ENCODE measurements around the gene CCL23. TPM values are rescaled to one million over a fixed set of nuclear protein-coding genes. Genes with fewer than 3 reads are reported as not detected.

Gene CCL23
- total RNA-seq, 1 experiment from 2014 or later = not detected

DNA sequence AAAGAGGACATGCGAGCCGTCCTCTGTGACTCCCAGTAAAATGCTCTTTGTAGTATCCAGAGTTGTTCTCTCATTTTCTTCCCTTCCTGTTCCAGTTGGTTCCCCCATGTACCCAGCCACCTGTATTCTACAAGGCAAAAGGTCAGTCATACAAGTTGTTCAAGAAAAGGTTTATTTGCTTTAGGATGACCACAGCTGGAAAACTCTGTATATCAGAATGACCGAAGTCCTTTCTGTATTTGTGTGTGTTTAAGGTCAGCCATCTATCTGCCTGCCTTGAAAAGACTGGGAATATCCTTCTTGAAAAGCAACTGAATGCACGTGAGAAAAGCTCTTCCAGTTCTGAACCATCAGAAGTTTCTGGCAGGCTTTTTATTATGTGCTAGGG, 44.8 kb downstream of the CCL23 start:
- H3K56ac ChIP-seq (ENCODE audit: insufficient read length, low read depth, low read length) = no peak overlapping the region
- no peak overlapping the region for H3K4me3 Mint-ChIP-seq
- H3K36me3 Mint-ChIP-seq (ENCODE audit: insufficient read depth in 1 of 3, low read depth in 3 of 3) = no peaks in the 10 kb centered on the region
- no peaks in the 10 kb centered on the region for H3K79me2 ChIP-seq (ENCODE audit: insufficient read depth, low read length)
- H3K27ac Mint-ChIP-seq = no peak overlapping the region
- H3K14ac ChIP-seq (ENCODE audit: insufficient read depth, low read length) = no peak overlapping the region
- no peaks in the 10 kb centered on the region for H3K9me3 ChIP-seq (ENCODE audit: control insufficient read depth, low read depth, low read length)
- H3K27me3 ChIP-seq (ENCODE audit: insufficient read depth, low read length) = no peaks in the 10 kb centered on the region
- H2AK5ac ChIP-seq (ENCODE audit: insufficient read length, low read length) = no peak overlapping the region
- no peak overlapping the region for H2AFZ ChIP-seq (ENCODE audit: low read length)
- no peak overlapping the region for H3K9ac ChIP-seq (ENCODE audit: extremely low read depth, insufficient read length, low read length)
- H4K8ac ChIP-seq (replicated peaks; ENCODE audit: insufficient read length, low read depth, low read length) = no peak overlapping the region
- TF ChIP-seq, protein P1, sequence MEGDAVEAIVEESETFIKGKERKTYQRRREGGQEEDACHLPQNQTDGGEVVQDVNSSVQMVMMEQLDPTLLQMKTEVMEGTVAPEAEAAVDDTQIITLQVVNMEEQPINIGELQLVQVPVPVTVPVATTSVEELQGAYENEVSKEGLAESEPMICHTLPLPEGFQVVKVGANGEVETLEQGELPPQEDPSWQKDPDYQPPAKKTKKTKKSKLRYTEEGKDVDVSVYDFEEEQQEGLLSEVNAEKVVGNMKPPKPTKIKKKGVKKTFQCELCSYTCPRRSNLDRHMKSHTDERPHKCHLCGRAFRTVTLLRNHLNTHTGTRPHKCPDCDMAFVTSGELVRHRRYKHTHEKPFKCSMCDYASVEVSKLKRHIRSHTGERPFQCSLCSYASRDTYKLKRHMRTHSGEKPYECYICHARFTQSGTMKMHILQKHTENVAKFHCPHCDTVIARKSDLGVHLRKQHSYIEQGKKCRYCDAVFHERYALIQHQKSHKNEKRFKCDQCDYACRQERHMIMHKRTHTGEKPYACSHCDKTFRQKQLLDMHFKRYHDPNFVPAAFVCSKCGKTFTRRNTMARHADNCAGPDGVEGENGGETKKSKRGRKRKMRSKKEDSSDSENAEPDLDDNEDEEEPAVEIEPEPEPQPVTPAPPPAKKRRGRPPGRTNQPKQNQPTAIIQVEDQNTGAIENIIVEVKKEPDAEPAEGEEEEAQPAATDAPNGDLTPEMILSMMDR (conservative IDR thresholded peaks at IDR 0.05) = no peak
- no peak overlapping the region for H3T11ph ChIP-seq (ENCODE audit: low read length)
- H3K9me3 Mint-ChIP-seq = no peaks in the 10 kb centered on the region
- no peak overlapping the region for H2BK120ac ChIP-seq (ENCODE audit: low read depth, low read length, poor library complexity, severe bottlenecking)
- no peak overlapping the region for H3K27ac ChIP-seq (ENCODE audit: insufficient read length, low read depth, low read length)
- no peaks in the 10 kb centered on the region for H3K23me2 ChIP-seq (ENCODE audit: insufficient read length, low read depth, low read length, poor library complexity, severe bottlenecking)
- H4K20me1 ChIP-seq (ENCODE audit: control insufficient read depth, insufficient read depth, insufficient read length) = no peaks in the 10 kb centered on the region
- H3K4ac ChIP-seq (ENCODE audit: low read depth, low read length) = no peak overlapping the region
- no peaks in the 10 kb centered on the region for H3K4me1 ChIP-seq (ENCODE audit: insufficient read depth, low read length)
- H3K4me2 ChIP-seq (ENCODE audit: insufficient read depth, insufficient read length, low read length) = no peak overlapping the region
- no peak overlapping the region for H4K5ac ChIP-seq (ENCODE audit: insufficient read length, low read depth, low read length)
- no peak overlapping the region for H2BK20ac ChIP-seq (ENCODE audit: low read depth, low read length, poor library complexity, severe bottlenecking)
- no peak overlapping the region for H4K91ac ChIP-seq (ENCODE audit: insufficient read length, low read depth, low read length)
- no peak overlapping the region for H2BK5ac ChIP-seq (ENCODE audit: insufficient read length, low read length)
- no peak overlapping the region for H2BK15ac ChIP-seq (ENCODE audit: low read depth, low read length)
- no peak overlapping the region for H3K18ac ChIP-seq (ENCODE audit: insufficient read length, low read depth, low read length)
- no peak overlapping the region for H2BK12ac ChIP-seq (ENCODE audit: insufficient read length, low read depth, low read length)
- no peaks in the 10 kb centered on the region for H3K79me1 ChIP-seq (ENCODE audit: insufficient read depth, low read depth, low read length, poor library complexity, severe bottlenecking)
- H3K4me1 Mint-ChIP-seq = peaks cover 5 to 11% of the 10 kb centered on the region in 2 experiments; a peak in 3 of 4 replicates
- H3K23ac ChIP-seq (ENCODE audit: insufficient read length, low read depth, low read length) = no peak overlapping the region
- DNase-seq = no peak
- 0 out of 2 replicates have a peak, but pooled peaks cover 1% of the 10 kb centered on the region for H3K27me3 Mint-ChIP-seq (ENCODE audit: low read depth)
- WGBS (ENCODE audit: extremely low coverage, insufficient read length, low lambda C conversion rate) = no CpG with 5 or more reads among the region's 4 CpGs
